Activated CD8-positive, alpha-beta T cell treated with anti-CD3 and anti-CD28 coated beads, Interleukin-2, amount 10 ng/mL, durations not matched to agents 7 days and 5 days (primary cell): ENCODE measurements around the gene PLA2G4F. TPM values are rescaled to one million over a fixed set of nuclear protein-coding genes. Genes with fewer than 3 reads are reported as not detected.
"Not testable (repeated sequence)": the region's sequence is repeated elsewhere in the genome, so short reads cannot be mapped to it uniquely, and the experiment has no call there.

Experiments
- ATAC-seq: fragments of 150-1000 bp; cut with Tn5 transposase; one replicate; pipeline ENCODE4 v1.10.0; 2021; ENCODE audit warnings: moderate library complexity
- CTCF ChIA-PET: fragments of 350-600 bp; sonication (Branson Sonifier 250); formaldehyde crosslinking; loops from one replicate; lab custom pipeline; 2021; ENCODE audit warnings: antibody characterized with exemption; lab: Charles Lee
- POLR2A ChIA-PET: fragments of 350-600 bp; sonication (Branson Sonifier 250); formaldehyde crosslinking; loops from one replicate; lab custom pipeline; 2021; ENCODE audit warnings: antibody characterized with exemption; lab: Charles Lee
- DNase-seq: peaks from one replicate; pipeline ENCODE4 v3.0.0-alpha.2; 2020
- H3K27ac Mint-ChIP-seq: one replicate; pipeline ENCODE4 v1.8.0; 2021; ENCODE audit warnings: mild to moderate bottlenecking, mixed read lengths
- H3K27me3 Mint-ChIP-seq: one replicate; pipeline ENCODE4 v1.8.0; 2021; ENCODE audit warnings: low read depth, mixed read lengths
- H3K36me3 Mint-ChIP-seq: one replicate; pipeline ENCODE4 v1.8.0; 2021; ENCODE audit warnings: low read depth, mixed read lengths
- H3K4me1 Mint-ChIP-seq: one replicate; pipeline ENCODE4 v1.8.0; 2021; ENCODE audit warnings: low read depth, mixed read lengths
- H3K4me3 Mint-ChIP-seq: one replicate; pipeline ENCODE4 v1.8.0; 2021; ENCODE audit warnings: mild to moderate bottlenecking, mixed read lengths
- H3K9me3 Mint-ChIP-seq: one replicate; pipeline ENCODE4 v1.8.0; 2022; ENCODE audit warnings: mixed read lengths; ENCODE audit not compliant: insufficient read depth
- total RNA-seq, 2 experiments: library from RNA; stranded (reverse); gene quantifications; one replicate each; pipeline ENCODE4 v1.2.3, GENCODE V29; 2021

PLA2G4F gene
- total RNA-seq, 2 experiments from 2014 or later, result not detected

DNA sequence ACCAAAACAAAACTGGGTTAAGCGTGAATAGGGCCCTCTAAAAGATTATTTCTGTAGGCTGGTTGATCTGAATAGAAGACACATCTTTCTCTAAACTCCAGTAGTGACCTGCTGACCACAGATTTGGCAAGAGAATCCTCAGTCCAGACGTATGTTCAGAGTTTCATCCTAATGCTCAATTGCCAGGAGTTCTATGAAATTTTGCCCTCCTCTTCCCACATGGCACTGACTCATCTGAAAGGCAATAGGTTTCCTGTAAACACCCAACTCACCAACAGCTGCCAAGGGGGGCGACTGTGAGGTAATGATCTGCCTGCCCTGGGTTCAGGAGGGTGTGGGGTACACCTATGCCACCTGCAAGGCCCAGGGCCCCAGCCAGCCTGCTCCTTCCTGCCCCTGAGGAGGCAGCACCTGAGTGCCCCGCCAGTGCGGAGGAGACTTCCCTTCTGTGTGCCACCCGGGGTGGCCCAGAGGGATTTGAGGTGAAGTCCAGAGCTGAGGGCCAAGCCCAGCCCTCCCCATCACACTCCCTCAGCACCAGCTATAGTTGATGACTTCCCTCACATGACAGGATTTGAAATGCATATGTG, 53.7 kb downstream of the PLA2G4F start:
- no peak overlapping the region for H3K4me3 Mint-ChIP-seq
- ATAC-seq, result no peak
- no peaks in the 10 kb centered on the region for H3K9me3 Mint-ChIP-seq
- ChIA-PET CTCF (interaction anchor here (0.7 to 1.1 kb wide), 2 partner anchors 18 to 24 kb away, joined by 3 read pairs; no protein-coding TSS in a partner anchor), POLR2A (no interaction called here)
- peaks cover 4% of the 10 kb centered on the region for H3K4me1 Mint-ChIP-seq
- H3K27ac Mint-ChIP-seq, result no peak overlapping the region
- peaks cover 13% of the 10 kb centered on the region for H3K27me3 Mint-ChIP-seq
- DNase-seq, result no peak
- no peaks in the 10 kb centered on the region for H3K36me3 Mint-ChIP-seq

DNA sequence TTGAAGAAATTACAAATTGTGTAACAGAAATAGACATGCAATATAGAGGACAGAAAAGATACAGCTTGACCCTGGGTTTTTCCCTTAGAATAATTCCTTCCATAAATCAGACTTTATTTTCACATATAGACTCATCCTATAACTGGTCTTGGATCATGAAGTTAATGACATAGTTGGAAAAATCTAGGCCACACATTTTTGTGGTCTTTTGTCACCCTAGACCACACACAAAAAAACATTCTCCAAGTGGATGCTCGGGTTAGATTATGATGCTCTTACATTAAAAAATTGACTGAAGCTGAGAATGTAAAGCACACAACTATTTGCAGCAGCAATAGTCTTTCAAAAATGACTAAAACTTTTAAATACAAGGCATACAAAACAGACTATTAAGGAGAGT, 54.6 kb downstream of the PLA2G4F start:
- POLR2A ChIA-PET, result no interaction called here
- H3K27me3 Mint-ChIP-seq, result peaks cover 7% of the 10 kb centered on the region
- no peaks in the 10 kb centered on the region for H3K36me3 Mint-ChIP-seq
- DNase-seq (no peak), ATAC-seq (no peak)
- H3K4me3 Mint-ChIP-seq, result no peak overlapping the region
- CTCF ChIA-PET, result no interaction called here
- no peak overlapping the region for H3K27ac Mint-ChIP-seq
- no peaks in the 10 kb centered on the region for H3K9me3 Mint-ChIP-seq
- no peaks in the 10 kb centered on the region for H3K4me1 Mint-ChIP-seq

DNA sequence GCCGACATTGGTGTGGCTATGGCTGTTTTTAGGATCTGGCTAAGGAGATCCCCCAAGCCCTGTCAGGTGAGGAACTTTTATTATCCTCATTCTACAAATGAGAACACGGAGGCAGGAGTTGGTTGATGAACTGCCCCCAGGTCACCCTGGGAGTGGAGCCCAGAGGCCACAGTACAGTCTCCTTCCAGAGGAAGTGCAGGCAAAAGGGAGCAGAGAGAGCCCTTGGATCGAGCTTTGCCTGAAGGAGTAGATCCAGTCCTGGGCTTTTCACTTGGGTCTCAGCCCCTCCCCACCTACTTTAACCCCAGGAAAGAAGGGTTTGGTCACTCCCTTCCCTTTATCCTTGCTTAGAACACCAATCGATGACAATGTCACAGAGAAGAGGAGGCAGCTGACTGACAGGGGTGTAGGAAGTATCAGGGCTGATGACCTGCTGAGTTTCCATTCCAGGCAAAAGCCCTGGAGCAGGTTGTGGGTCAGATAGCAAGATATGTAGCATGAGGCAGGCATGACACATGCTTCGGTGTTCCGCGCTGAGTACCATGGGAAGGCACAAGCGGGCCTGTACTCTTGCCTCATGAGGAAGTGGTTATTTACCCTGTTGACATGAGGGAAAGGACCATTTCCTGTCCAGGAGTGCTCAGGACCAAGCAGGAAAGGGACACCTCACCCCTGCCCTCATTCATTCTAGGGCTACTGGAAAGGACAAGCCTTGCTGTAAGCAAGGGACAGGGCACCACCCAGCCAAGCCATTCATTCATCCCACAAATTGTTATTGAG, 56.2 kb downstream of the PLA2G4F start:
- H3K36me3 Mint-ChIP-seq, result no peaks in the 10 kb centered on the region
- H3K4me1 Mint-ChIP-seq, result no peaks in the 10 kb centered on the region
- no peak overlapping the region for H3K27ac Mint-ChIP-seq
- POLR2A ChIA-PET, result no interaction called here
- CTCF ChIA-PET, result no interaction called here
- H3K9me3 Mint-ChIP-seq, result no peaks in the 10 kb centered on the region
- DNase-seq (no peak), ATAC-seq (no peak)
- H3K4me3 Mint-ChIP-seq, result no peak overlapping the region
- peaks cover 7% of the 10 kb centered on the region for H3K27me3 Mint-ChIP-seq

DNA sequence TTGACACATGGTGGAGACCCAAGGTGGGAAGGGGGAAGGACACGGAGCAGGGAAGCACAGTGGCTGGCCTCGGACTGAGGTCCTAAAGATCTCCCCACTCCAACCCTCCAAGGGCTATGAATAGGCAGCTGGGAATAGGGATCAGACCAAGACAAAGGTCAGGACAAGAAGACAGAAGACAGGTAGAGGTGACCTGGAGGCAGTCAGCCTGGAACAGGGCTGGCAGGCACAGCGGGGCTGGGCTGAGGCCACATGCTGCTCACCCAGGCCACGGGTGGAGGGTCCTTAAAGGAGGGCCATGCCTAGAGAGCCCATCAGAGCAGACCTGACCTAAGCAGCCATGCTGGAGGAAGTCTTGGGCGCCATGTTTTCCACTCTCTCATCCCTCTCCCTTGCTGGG, 59.4 kb downstream of the PLA2G4F start:
- ChIA-PET CTCF (no interaction called here), POLR2A (no interaction called here)
- no peak overlapping the region for H3K4me3 Mint-ChIP-seq
- no peak for DNase-seq
- no peak for ATAC-seq
- no peaks in the 10 kb centered on the region for H3K9me3 Mint-ChIP-seq
- no peak overlapping the region for H3K27ac Mint-ChIP-seq
- no peaks in the 10 kb centered on the region for H3K36me3 Mint-ChIP-seq
- peaks cover 7% of the 10 kb centered on the region for H3K27me3 Mint-ChIP-seq
- no peaks in the 10 kb centered on the region for H3K4me1 Mint-ChIP-seq

DNA sequence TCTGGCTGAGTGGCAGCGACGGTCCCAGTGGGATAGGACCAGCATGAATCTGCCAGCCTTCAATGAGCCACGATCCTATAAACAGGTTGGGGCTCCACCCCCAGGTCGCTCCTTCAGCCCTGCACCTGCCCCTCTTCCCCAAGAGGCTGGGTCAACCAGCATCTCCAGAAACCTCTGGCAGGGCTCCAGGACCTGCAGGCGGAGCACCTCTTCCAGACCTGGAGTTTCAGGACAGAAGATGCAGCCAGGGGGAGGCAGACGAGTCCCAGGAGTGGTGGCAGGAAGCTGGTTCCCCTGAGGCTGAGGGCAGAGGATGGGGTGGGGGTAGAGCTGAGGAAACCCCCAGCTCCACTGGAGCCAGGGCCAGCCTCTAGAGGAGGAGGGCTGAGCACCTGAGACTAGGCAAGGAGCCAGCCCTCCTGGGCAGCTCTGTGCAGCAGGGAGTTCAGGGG, 61.9 kb downstream of the PLA2G4F start, which contains the start of gene PLA2G4D:
PLA2G4D (minus strand) TSS at position 51 of the 452 bp plus-strand sequence. CDS start 103 bp downstream, outside the sequence.
- Mint-ChIP-seq H3K27me3 (peaks cover 7% of the 10 kb centered on the region), H3K27ac (no peak within 1 kb of the TSS), H3K9me3 (no peaks in the 10 kb centered on the region), H3K4me1 (no peaks in the 10 kb centered on the region), H3K36me3 (no peaks in the 10 kb centered on the region), H3K4me3 (no peak within 1 kb of the TSS)
- ChIA-PET CTCF (no interaction called here), POLR2A (no interaction called here)
- no peak for DNase-seq
- no peak for ATAC-seq

DNA sequence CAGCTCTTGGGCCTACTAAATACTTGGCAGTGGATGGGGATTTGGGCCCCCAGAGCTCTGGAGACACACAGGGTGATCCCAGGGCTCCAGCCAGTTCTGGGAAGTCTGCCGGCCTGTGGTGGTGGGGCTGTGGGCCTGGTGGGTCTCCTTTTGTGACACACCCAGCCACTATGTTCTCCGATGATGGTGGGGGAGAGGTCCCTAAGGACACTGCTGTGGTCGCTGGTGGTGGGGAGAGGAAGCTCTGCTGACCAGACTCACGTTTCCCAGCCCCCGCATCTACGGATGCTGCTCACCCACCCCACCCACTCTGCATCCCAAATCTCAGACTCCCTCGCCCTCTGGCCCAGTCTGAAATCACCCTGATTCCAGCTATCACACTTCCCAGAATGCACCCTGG, 62.5 kb downstream of the PLA2G4F start:
- H3K9me3 Mint-ChIP-seq, result no peaks in the 10 kb centered on the region
- H3K4me1 Mint-ChIP-seq, result no peaks in the 10 kb centered on the region
- ATAC-seq (no peak), DNase-seq (no peak)
- H3K4me3 Mint-ChIP-seq, result no peak overlapping the region
- POLR2A ChIA-PET, result no interaction called here
- no peaks in the 10 kb centered on the region for H3K36me3 Mint-ChIP-seq
- CTCF ChIA-PET, result no interaction called here
- H3K27me3 Mint-ChIP-seq, result peaks cover 4% of the 10 kb centered on the region
- H3K27ac Mint-ChIP-seq, result no peak overlapping the region

DNA sequence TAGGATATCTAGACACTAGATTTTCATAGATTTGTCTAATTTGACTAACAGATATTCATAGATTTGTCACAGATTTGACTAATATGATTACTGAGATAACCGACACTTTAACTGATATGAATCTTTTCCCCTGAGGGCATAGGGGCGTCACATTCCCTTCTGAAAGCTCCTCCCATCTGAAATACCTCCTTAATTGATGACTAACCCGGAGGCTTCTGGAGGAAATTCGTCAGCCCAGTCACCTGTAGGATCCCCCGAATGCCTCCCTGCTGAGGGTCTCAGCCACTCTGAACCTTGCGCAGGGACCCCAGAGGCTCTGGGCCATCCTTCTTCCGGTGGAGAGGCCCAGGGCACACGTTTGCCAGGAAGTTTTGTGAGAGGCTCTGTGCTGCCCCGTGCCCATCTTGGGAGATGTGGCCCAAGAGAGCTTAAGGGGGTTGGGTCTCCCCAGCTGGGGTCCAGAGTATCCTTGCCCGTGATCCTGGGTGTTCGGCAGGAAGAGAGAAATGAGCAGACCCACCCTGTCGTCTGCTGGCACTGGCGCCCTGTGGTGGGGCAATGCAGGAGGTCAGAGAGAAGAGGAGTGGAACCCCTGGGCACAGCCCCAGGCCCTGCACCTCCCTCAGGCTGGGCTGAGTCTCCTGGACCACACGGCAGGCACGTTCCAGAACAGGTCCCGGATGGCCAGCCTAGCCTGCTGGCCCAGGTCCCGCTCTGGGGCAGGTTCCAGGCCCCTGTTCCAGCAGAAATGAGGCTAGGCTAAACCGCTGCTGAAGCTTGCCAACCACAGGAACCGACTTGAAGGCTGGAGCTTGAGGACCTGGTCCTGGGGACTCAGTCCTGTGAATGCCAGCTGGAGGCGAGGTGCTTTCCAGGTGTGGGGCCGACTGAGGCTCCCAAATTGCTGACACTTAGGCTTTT, 63.8 kb downstream of the PLA2G4F start:
- CTCF ChIA-PET, result interaction anchor here (1.9 kb wide), 1 partner anchor 9 kb away, joined by 4 read pairs; no protein-coding TSS in a partner anchor
- DNase-seq (no peak), ATAC-seq (no peak)
- POLR2A ChIA-PET, result no interaction called here
- H3K27me3 Mint-ChIP-seq, result no peaks in the 10 kb centered on the region
- H3K27ac Mint-ChIP-seq, result no peak overlapping the region
- H3K9me3 Mint-ChIP-seq, result no peaks in the 10 kb centered on the region
- no peak overlapping the region for H3K4me3 Mint-ChIP-seq
- H3K36me3 Mint-ChIP-seq, result no peaks in the 10 kb centered on the region
- H3K4me1 Mint-ChIP-seq, result no peaks in the 10 kb centered on the region

DNA sequence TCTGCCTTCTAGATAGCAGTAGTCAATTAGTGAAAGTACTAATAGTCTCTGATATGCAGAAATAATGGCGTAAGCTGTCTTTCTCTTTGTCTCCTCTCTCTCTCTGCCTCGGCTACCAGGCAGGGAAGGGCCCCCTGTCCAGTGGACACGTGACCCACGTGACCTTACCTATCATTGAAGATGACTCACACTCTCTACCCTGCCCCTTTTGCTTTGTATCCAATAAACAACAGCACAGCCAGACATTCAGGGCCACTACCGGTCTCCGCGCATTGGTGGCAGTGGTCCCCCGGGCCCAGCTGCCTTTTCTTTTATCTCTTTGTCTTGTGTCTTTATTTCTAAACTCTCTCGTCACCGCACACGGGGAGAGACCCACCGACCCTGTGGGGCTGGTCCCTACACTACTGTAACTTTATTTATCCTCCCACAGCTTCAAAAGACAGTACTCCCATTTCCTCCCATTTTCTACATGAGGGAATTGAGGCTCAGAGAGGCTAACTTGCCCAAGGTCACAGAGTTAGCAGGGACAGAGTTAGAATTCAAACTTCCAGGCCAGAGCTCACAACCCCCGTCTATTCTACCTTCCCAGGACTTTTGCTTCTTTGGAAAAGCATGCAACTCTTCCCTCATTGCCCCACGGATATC, 64.6 kb downstream of the PLA2G4F start:
- POLR2A ChIA-PET, H3K4me1 Mint-ChIP-seq, ATAC-seq, H3K27ac Mint-ChIP-seq, H3K4me3 Mint-ChIP-seq, H3K36me3 Mint-ChIP-seq, H3K27me3 Mint-ChIP-seq, H3K9me3 Mint-ChIP-seq, DNase-seq: not testable (repeated sequence)
- CTCF ChIA-PET, result interaction anchor here (1.3 to 1.9 kb wide), 2 partner anchors 8 to 25 kb away, joined by 3 to 4 read pairs; no protein-coding TSS in a partner anchor

DNA sequence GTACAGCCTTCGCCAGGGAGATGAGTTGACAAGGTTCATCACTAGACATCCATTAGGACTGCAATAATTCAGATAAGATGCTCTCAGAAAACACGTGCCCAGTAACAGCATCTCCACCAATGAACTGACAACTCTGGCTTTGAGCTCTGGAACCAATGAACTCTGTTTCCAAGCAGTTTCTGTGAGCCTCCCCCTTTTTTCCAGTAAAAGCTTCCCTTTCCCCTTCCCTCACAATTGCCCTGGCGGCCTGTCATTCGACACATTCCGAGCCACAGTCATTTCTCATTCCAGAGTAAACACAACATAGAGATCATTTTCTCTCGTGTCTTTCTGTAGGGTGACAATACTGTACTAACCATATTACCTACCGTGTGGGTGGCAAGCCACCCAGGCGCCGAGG, 65.7 kb downstream of the PLA2G4F start:
- ChIA-PET POLR2A (no interaction called here), CTCF (interaction anchor here (1.3 kb wide), 1 partner anchor 24 kb away, joined by 3 read pairs; no protein-coding TSS in a partner anchor)
- H3K4me1 Mint-ChIP-seq, result no peaks in the 10 kb centered on the region
- H3K4me3 Mint-ChIP-seq, result no peak overlapping the region
- ATAC-seq (no peak), DNase-seq (no peak)
- no peaks in the 10 kb centered on the region for H3K36me3 Mint-ChIP-seq
- H3K9me3 Mint-ChIP-seq, result no peaks in the 10 kb centered on the region
- H3K27ac Mint-ChIP-seq, result no peak overlapping the region
- no peaks in the 10 kb centered on the region for H3K27me3 Mint-ChIP-seq

DNA sequence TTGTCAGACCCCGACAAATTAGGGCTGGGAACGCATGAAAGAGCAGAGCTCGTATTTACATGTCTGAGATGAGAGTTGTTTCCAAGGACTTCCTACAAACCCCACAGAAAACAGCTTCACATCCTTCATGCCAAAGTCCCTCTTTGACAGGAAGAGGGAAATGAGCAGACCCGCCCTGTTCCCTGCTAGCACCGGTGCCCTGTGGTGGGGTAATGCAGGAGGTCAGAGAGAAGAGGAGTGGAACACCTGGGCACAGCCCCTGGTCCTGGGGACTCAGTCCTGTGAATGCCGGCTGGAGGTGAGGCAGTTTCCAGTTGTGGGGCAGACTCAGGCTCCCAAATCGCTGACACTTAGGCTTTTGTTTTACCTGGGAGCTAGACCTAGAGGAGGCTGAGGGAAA, 66.1 kb downstream of the PLA2G4F start:
- H3K4me3 Mint-ChIP-seq, result no peak overlapping the region
- H3K27ac Mint-ChIP-seq, result no peak overlapping the region
- ATAC-seq, result no peak
- ChIA-PET CTCF (no interaction called here), POLR2A (no interaction called here)
- H3K36me3 Mint-ChIP-seq, result no peaks in the 10 kb centered on the region
- H3K27me3 Mint-ChIP-seq, result no peaks in the 10 kb centered on the region
- DNase-seq, result no peak
- no peaks in the 10 kb centered on the region for H3K4me1 Mint-ChIP-seq
- no peaks in the 10 kb centered on the region for H3K9me3 Mint-ChIP-seq

DNA sequence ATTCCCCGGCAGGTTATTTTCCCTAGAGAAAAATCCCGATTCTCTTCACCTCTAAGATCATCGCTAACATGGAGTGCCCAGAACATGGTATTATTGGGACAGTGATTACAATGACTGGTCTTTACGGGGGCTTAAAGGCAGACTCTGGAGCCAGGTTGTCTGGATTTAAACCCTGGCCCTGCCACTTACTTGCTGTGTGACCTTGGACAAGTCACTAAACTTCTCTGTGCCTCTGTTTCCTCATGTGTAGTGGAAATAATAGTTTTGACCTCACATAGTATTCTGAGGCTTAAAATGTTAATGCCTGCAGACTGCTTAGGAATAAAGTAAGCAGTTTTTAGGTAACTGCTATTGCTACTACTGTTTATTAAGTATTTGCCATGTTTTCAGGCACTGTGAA, 66.5 kb downstream of the PLA2G4F start:
- peaks cover 2% of the 10 kb centered on the region for H3K4me1 Mint-ChIP-seq
- CTCF ChIA-PET, result no interaction called here
- H3K27me3 Mint-ChIP-seq, result no peaks in the 10 kb centered on the region
- no peak overlapping the region for H3K27ac Mint-ChIP-seq
- DNase-seq, result no peak
- no peak for ATAC-seq
- H3K9me3 Mint-ChIP-seq, result no peaks in the 10 kb centered on the region
- POLR2A ChIA-PET, result no interaction called here
- no peak overlapping the region for H3K4me3 Mint-ChIP-seq
- no peaks in the 10 kb centered on the region for H3K36me3 Mint-ChIP-seq
